GM21526 (cell line): ENCODE results near the gene SFMBT1.

Experiments
- ATAC-seq: cut with Tn5 transposase; IDR thresholded peaks from one replicate; pipeline ENCODE4 v1.9.1; 2021; ENCODE audit warnings: moderate library complexity; ENCODE audit not compliant: unreplicated experiment, low FRiP score

SFMBT1 gene, protein sequence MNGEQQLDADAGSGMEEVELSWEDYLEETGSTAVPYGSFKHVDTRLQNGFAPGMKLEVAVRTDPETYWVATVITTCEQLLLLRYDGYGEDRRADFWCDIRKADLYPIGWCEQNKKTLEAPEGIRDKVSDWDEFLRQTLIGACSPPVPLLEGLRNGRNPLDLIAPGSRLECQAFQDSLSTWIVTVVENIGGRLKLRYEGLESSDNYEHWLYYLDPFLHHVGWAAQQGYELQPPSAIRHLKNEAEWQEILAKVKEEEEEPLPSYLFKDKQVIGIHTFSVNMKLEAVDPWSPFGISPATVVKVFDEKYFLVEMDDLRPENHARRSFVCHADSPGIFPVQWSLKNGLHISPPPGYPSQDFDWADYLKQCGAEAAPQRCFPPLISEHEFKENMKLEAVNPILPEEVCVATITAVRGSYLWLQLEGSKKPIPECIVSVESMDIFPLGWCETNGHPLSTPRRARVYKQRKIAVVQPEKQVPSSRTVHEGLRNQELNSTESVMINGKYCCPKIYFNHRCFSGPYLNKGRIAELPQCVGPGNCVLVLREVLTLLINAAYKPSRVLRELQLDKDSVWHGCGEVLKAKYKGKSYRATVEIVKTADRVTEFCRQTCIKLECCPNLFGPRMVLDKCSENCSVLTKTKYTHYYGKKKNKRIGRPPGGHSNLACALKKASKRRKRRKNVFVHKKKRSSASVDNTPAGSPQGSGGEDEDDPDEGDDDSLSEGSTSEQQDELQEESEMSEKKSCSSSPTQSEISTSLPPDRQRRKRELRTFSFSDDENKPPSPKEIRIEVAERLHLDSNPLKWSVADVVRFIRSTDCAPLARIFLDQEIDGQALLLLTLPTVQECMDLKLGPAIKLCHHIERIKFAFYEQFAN

DNA sequence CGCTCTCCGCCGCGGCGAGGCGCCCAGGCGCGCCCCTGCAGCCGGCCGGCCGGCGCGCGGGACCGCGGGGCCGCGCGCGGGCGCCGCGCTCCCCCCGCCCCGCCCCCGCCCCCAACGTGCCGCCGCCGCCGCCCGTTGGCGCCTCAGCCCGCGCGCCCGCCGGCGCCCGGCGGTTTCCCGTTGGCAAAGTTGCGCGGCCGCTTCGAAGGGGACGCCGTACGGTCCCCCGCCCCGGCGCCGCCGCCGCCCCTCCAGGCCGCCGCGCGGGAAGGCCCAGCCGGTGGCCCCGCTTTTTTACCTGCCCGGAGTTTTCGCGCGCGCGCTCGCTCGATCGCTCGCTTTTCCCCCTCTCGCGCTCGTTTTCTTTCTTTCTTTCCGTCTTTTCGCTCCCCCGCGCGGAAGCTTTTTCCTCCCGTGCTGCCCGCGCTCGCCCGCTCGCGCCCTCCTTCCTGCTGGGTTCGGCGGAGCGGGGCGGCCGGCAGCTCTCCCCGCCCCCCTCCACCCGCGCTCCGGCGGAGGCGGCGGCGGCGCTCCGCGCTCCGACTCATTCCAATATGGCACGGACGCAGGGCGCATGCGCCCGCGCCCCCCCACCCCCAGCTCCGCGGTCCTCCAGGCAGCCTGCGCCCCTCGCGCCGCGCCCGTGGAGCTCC is at the start of gene SFMBT1:
Gene SFMBT1, minus strand, starts transcription at position 556 of the 653 bp plus-strand sequence. CDS start 76,945 bp downstream, outside the sequence.
- ATAC-seq, result peak; percentile 42

DNA sequence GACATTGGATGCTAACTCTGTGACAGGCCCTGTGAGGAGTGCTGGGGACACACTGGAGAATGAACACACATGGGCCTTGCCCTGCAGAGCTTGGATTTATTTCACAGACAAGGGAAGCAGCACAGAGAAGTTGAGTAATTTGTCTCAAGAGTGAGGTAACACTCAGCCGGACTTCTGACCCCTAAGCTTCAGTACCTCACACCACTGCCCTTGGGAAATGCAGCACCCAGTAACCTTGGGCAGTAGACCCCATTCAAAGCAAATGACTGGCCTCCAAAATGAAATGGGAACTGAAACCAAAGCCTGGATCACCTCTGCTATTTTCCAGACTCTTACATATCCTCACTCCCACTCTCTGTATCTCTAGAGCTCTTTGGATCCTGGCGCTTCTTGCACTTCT is 47.1 kb upstream of the SFMBT1 start:
- ATAC-seq, result no peak

DNA sequence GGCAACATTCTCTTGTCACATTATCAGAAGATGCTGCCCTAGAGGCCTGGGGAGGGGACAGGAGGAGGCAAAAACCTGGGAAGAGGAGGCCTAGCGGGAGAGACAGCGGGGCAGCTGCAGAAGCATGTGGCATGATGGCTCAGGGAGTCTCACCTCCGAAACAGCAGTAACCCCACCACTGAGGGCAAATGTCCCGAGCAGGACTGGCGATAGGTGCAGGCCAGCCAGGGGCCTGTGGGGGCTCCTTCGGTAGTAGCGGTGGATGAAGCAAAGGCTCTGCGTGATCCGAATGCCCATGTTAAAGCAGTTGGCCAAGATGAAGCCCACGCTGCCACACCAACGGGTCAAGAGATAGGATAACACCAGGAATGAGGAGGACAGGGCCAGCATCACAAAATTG is 46.3 kb upstream of the SFMBT1 start:
- no peak for ATAC-seq

DNA sequence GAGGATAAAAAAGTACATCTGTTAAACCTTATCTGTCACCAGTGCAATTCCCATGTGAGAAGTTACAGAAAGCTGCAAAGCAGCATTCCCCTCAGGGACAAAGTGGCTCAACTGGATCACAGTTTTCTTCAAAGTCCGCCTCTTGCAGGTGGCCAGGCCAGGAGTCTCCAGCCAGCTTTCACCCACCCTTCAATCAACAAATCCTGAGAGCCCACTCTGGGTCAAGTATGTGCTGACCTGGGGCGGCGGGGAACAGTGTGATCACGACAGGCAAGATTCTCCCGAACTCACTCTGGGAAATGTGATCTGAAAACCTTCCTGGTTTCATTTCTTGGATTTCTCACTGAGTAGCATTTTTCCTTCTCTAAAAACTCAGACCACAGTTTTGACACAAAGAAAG is 45.1 kb upstream of the SFMBT1 start:
- ATAC-seq, result no peak

DNA sequence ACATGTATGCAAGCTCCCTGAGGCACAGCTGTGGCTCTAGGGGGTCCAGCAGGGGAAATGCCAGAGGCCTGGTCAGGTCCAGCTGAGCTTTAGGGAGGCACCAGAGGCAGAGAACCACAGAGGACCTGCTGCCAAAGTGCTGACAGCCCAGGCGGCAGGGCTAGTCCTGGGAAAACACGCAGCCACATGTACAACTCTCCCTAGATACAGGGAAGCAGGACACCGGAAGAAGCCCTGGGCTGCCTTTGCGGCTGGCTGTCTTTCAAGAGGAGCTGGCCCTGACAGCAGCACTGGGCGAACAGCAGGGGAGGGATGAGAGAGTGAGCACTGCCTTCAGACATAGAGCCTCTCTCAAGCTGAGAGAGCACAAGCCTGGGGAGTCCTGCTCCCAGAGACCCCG is 43.6 kb upstream of the SFMBT1 start:
- ATAC-seq, result no peak

DNA sequence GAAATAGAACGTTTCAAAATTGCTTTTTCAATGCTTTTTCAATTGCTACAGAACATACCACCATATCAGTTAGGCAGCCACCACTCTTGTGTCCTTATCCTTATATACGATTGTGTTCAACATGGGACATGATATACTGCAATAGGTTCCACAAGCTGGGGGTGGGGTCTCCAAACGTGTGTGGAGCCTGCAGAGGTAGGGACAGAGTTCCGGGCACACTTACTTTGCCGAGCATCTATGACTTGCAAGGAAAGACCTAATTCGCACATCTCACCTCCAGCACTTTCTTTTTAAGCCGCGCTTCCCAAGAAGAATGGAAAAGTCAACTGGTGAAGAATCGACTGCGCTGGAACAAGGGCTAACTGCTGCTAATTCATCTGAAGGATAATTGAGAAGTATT is 39.6 kb upstream of the SFMBT1 start:
- ATAC-seq, result no peak

DNA sequence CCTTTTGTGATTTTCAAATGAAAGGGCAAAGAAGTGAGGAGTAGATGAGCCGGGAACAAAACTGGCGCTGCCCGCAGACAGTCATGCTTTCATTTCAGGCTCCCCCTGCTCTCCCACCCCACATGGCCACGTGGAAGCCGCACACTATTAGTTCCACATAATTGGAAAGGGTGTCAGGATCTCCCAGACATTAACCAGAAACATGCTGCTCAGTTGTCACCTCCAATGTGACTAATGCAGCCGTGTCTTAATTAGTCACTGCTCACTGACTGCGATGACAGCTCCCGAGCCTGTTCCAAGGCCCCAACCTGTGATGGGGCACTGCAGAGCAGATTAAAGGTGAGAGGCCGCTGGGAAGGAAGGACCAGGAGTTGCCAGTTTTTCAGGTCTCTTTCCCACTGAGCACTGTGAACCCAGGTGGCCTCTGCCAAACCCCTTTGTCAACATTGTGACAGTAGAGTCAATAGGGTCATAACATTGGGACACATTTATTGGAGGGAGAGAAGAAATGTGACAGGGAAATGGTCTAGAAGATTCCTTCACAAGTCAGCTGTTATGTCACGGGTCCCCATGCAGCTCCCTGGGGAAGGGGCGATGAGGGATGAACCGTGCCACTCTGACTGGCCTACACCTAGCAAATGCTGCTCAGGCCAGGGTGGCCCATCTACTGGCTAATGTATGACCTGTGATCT is 38.6 kb upstream of the SFMBT1 start:
- ATAC-seq, result no peak

DNA sequence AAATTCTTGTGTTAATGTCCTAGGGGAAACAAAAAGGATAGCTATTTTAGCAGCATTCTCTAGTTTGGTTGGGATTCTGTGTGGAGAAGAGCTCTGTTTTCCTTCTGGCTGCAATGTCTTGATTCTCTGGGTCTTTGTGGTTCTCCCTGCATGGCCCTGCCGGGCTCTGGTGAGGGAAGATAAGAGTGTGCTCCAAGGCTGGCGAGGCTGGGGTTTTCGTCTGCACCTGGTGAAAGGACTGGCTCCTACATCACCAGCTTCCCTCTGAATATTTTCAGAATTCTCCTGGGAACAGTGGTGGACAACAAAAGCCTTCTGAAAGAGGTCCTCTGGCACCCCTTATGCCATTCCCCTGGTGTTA is 38.1 kb upstream of the SFMBT1 start:
- ATAC-seq, result no peak

DNA sequence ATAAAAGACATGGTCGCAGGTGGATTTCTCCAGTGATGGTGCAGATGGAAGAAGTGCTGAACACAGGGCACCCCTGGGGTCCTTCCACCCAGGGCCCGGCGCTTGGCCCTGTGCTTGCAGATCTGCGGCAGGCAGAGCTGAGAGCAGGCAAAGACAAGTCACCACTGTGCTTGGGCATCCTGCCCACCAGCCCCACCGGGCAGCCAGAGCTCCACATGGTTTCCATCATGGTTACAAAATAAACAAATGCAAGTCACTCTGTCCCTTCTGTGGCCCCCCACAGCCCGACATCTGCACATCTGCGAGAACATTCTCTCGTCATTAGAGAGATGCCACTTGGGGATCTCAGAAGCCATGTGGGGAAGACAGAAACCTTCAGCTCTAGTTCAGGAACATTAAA is 37.6 kb upstream of the SFMBT1 start:
- no peak for ATAC-seq

DNA sequence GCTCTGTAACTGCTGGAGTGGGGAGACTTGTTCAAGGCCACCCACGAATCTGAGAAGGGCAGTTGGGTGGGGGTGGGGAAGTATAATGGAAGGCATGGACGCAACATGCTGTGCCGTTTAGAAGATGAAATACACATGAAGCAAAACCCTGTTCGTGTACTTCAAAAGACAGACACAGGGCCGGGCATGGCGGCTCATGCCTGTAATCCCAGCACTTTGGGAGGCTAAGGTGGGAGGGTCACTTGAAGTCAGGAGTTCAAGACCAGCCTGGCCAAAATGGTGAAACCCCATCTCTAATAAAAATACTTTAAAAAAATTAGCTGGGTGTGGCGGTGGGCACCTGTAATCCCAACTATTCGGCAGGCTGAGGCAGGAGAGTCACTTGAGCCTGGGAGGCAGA is 36.9 kb upstream of the SFMBT1 start:
- ATAC-seq, result no peak

DNA sequence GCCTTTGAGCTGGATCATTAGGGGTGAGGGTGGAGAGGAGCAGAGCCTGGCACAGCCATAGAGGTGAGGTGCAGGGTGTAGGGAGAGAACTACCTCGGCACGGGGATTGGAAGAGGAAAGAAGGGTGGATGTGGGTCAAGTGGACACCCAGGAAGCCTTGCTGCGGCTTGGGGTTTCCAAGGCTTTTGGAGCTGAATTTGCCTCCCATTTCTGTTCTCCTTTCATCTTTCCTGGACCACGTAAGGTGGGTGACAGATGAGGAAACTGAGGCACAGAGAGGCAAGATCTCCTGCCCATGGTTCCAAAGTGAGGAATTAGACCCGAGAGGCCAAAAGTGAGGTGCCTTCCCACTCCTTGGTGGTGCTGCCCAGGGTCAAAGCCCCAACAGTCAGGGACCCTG is 35.4 kb upstream of the SFMBT1 start:
- ATAC-seq, result no peak

DNA sequence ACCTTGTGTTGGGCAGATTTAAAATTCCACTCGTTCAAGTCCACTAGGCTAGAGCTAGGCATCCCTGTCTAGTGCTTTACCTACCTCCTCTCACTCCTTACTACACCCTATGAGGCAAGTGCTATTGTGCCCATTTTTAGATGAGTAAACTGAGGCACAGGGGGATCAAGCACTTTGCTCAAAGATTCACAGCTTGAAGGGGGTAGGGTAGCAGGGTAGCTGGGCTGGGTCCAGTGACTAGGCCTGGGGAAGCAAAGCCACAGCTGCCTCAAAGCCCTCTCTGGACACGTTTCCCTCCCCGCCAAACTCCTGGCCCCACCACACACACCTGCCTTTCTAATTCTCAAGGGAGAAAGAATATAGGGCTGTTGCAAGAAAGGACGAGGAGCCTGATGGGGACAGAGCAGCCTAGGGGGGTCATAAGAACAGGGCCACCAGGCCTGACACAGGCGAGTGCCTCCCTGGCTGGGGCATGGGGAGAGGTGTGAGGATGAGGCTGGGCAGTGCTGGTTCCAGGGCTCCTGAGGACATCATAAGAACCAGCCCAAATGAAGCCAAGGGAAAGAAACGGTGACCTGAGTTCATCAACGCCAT is 34.8 kb upstream of the SFMBT1 start:
- no peak for ATAC-seq

DNA sequence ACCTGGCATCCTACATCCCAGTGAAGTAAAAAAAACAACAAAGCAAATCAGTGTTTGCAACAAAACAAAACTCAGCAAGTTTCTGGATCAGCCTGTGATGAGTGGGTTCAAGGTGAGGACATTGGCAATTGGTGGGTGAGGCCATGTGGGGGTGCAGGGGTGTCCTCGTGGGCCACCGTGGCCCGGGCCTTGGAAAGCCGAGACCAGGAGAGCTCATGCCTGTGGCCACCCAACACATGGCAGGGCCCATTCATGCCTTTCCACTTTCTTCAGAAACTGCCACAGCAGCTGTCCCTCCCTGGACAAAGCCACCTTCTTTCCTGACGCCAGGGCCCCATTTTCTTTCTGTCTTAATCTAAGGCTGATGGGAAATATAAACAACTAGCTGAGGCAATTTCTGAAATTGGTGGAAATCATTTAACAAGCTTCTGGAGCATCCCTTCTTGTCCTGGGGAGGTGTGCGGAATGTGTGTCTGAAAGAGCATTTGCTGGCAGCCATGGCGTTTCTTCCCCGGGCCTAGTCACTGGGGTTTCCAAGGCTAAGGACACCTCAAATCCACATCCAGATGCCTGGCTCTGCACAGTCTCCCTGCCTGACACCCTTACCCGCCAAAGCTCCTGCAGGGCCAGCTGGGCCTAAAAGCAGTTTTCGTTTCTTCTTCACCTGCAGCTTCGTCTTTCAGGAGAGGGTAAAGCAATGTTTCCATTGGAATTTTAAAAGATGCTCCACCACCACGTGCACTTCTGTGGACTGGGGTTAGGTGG is 34.1 kb upstream of the SFMBT1 start:
- no peak for ATAC-seq

DNA sequence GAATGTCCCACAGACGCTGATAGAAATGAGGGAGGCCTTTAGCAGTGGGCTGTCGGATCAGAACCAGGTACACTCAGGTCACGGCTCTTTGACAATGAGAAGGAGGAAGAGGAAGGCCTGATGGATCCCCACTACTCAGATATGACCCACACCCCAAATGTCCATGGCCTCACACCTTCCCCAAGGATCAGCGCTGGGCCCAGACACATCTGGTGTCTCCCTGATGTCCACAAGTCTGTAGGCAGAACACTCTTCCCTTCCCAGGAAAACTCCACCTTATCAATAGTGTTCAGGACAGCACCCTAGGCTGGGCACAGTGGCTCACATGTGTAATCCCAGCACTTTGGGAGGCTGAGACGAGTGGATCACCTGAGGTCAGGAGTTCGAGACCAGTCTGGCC is 33.3 kb upstream of the SFMBT1 start:
- no peak for ATAC-seq

DNA sequence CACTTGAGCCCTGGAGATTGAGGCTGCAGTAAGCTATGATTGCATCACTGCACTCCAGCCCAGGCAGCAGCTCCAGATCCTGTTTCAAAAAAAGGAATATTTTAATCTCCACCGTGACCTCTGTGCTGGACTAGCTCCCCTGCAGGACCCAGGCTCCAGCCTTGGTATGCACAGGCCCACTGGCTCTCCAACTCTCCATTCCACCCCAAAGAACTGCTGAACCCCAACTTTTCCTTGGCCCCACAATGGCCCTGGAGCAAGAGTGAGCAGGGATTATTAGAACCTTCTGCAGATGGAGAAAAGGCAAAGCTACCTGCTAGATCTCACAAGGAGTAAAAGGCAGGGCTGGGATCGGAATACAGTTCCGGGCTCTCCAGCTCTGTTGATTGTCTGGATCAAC is 32.8 kb upstream of the SFMBT1 start:
- no peak for ATAC-seq

DNA sequence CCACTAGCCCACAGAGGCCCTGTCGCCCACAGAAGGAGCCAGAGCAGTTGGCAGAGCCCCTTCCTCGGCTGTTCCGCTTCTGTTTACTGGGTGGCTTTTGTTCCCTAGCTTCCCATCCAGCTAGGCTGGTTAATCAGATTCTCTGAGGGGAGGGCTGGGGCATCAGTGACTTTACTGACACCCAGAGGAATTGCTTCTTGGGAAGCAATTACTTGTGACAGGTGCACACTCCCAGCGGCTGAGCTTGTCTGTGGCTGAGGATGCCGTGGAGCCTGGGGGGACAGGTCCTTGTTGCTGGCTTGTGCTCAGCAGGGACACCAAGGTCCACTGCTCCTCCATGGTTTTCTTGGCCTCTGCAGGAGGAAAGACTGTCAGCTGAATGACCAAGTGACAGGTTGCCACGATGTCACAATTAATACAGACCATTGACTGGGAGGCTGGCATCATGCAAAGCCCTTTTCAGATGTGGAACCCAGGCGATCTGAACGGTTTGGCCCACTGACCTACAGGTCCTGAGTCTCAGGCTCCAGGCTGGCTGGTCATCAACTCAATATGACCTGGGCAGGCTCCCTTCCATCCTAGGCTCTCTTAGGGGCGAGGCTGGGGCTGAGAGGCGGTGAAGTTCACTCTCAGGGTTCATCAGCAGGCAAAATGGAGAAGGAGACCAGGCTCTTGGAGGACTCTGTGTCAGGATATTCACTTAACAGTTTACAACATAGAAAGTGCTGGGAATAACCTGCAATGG is 31.8 kb upstream of the SFMBT1 start:
- no peak for ATAC-seq

DNA sequence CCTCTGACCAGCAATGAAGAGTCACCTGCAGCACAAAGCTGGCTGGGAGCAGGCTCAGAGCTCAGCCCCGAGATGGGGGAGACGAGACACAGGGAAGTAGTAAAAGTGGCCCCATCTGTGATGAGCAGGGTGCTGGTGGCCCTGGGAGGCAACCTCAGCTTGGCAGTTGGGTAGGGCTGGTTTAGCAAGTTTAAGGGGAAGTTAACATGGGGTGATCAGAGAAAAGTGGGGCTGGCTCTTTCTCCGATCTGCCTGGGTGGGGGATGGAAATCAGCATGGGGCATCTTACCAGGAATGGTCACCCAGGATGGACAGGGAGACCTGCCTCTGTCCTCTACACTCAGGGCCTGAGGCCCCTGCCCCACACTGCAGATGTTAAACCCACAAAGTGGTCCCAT is 29.9 kb upstream of the SFMBT1 start:
- no peak for ATAC-seq

DNA sequence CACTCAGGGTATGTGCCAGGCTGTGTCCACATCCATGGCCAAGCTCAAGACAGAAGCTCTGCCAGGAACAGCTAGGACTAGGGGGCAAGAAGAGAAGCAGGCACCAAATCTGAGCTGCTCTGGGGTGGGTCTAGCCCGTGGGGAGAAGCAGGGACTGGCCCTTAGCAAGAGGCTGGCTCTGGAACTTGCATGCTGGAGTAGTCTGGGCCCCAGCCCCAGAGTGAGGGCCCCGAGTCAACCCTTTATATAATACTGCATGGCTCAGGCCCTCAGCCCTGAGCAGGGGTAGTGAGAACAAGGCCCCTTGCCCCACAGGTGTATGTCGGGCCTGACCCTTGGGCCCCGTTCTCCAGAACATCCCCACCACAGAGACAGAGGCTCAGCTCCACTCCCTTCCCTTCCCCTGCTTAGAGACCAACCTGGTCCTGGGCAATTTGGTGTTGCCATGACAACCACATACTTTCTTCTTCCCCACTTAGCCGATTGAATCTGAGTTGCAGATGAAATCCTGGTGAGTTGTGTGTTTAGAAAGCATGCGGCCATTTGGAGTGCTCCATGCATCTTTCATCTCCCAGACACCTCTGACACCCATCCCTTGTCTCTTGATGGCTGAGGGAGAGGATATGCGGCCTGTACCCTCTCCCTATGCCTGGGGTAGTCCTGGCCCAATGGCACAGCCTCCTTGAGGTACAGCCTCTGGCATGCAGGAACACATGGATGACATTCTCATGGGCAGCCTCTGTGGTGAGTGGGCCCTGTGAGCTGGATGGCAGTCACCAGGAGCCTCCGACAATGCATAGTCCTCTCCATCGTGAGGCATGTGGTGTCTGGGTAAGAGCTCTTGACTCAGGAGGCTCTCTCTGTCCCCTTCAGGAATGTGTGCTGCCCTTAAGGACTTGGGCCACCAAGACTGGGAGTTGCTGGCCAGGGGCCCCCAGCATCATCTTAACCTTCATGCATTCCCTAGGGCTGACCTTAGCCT is 29.2 kb upstream of the SFMBT1 start:
- ATAC-seq, result no peak
